Omental fat pad (tissue), 4 donors: Measurements from ENCODE around the gene ABCA6. TPM values are rescaled to one million over a fixed set of nuclear protein-coding genes. Genes with fewer than 3 reads are reported as not detected.

Source experiments
- ATAC-seq: fragments of 150-250 bp; one replicate; pipeline ENCODE4 v1.9.1; 2016; ENCODE audit warnings: mild to moderate bottlenecking, moderate library complexity; ENCODE audit not compliant: low FRiP score
- DNase-seq: peaks from one replicate; pipeline ENCODE4 v3.0.0-alpha.2; 2019; ENCODE audit warnings: low spot score
- total RNA-seq, 4 donors: library from RNA; depleted of rRNA; stranded (reverse); fragments of >200 nt; gene quantifications; one replicate each; pipeline ENCODE4 v1.1.0, GENCODE V29; 2016
- TF ChIP-seq, protein P1 (sequence below), 3 donors: fragments of 450-650 bp; IDR thresholded peaks; one replicate each; pipeline ENCODE4 v1.5.1; 2016 to 2017; ENCODE audit warnings: antibody characterized with exemption in 3 of 3, mild to moderate bottlenecking in 3 of 3, moderate library complexity in 2 of 3

ABCA6 gene
- total RNA-seq, 4 donors from 2014 or later: 50.2 to 311 (median 163) TPM

DNA sequence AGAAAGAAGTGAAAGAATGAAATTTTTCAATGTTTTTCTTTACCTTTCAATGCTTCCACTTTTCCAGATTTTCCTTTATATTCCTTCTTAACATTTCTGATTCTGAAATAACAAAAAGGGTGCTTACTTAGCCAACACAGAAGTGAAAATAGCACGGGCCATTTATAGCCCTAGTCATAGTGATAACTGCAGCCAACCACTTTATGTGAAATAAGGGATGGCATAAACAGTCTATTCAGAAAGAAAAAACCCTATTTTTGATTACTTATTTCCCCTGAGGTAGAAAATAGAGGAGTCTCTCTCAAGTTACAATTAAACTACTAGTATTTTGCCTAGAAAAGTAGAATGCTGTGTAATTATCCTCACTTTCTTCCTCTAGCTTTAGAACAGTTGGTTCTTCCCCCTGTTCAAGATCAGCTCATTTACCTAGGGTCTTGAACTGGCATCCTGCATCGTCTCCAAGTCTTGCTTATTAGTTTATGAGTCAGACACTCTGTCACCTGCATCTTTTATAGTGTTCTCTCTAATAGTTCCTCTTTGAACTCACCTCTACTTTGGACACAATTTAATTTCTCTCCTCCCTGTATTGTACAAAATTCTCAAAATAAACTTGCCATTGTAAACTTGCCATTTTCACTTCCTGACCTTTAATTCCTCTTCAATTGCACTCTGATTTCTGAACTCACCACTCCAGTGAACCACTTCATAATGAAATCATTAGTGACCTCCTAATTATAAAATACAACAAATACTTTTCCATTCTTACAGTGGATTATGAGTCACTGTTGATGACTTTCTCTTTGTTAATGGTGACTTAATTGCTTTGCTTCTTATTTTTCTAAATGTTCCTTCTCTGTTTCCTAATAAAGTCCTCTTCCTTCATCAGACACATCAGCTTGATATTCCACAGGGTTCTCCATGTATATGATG, 23.6 kb downstream of the ABCA6 start:
- TF ChIP-seq, protein P1, sequence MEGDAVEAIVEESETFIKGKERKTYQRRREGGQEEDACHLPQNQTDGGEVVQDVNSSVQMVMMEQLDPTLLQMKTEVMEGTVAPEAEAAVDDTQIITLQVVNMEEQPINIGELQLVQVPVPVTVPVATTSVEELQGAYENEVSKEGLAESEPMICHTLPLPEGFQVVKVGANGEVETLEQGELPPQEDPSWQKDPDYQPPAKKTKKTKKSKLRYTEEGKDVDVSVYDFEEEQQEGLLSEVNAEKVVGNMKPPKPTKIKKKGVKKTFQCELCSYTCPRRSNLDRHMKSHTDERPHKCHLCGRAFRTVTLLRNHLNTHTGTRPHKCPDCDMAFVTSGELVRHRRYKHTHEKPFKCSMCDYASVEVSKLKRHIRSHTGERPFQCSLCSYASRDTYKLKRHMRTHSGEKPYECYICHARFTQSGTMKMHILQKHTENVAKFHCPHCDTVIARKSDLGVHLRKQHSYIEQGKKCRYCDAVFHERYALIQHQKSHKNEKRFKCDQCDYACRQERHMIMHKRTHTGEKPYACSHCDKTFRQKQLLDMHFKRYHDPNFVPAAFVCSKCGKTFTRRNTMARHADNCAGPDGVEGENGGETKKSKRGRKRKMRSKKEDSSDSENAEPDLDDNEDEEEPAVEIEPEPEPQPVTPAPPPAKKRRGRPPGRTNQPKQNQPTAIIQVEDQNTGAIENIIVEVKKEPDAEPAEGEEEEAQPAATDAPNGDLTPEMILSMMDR (IDR thresholded peaks at IDR 0.05): no peak
- ATAC-seq: no peak
- DNase-seq: no peak

DNA sequence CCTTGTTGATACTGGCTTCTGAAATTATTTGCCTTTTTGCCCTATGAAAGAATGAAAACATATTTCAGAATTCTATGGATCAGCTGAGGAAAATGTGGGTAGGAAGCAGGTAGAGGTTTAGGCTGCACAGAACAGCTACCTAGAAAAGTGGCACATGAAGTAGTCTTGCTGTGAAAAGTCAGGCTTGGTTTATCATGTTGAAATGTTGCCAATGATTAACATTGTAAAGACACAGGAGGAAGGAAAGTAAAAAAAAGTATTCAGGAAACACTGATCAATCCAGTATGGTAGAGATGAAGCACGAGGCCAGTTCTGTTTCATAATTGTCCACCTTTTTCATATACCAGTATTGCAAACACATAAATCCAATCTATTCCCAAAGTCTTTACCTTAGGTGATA, 29.9 kb downstream of the ABCA6 start:
- ATAC-seq (no peak), DNase-seq (no peak)
- TF ChIP-seq, protein P1 (IDR thresholded peaks at IDR 0.05): no peak

DNA sequence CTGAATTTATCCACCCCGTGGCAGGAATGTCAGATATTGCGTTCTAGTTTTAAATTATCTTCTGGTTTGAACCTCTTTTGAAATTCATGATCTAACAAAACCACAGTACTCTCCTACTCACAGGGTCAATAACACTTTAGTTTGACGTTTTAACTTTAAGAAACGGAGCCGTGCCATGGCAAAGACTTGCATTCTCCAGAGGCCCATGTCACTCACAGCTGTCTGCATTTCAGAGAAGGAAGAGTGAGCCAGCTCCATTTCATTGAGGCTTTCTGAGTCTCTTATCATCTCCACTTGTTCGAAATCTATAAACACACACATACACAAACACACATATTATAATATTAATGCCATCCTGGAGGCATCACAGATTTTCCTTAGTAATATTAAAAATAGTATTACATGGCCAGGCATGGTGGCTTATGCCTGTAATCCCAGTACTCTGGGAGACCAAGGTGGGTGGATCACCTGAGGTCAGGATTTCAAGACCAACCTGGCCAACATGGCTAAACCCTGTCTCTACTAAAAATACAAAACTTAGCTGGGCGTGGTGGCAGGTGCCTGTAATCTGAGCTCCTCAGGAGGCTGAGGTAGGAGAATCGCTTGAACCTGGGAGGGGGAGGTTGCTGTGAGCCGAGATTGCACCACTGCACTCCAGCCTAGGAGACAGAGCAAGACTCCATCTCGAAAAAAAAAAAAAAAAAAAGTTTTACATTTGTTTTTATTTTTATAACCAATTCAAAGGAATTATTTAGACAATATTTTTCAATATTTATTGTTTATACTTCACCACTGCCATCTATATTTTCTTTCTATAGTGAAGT, 35.6 kb downstream of the ABCA6 start:
- no peak for ATAC-seq

DNA sequence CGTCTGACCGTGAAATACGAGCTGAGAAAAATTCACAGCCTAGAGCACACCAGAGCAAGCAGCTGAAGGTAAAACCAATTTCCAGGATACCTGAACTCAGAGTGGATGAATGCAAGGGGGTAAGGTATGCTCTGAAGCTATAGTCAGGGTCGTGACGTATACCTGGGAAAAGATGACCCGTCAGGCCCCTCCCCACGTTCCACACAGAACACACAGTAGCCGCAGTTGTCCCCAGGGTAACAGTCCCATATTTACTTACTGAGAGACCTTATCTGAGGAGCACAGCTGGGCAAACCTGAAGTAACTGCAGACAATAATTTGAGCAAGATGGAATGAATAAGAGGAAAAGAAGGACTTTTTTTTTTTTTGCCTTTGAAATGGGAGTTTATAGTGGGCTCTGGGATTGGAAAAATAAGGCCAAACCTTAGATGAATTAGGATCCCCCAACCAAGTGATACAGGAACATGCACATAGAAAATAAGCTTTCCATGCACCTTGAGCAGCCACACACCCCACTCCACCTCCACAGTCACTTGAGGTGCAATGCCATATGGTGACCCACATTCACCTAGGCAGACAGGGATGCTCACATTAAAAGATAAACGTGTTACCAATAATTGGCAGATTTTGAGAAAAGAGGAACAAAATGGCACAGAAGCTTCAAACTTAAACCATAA, 38.0 kb downstream of the ABCA6 start:
- TF ChIP-seq, protein P1 (IDR thresholded peaks at IDR 0.05): no peak
- ATAC-seq: no peak
- DNase-seq: no peak

More for the DNA sequence above, 35.6 kb downstream of the ABCA6 start:
- no peak for DNase-seq
- TF ChIP-seq, protein P1 (IDR thresholded peaks at IDR 0.05): no peak

DNA sequence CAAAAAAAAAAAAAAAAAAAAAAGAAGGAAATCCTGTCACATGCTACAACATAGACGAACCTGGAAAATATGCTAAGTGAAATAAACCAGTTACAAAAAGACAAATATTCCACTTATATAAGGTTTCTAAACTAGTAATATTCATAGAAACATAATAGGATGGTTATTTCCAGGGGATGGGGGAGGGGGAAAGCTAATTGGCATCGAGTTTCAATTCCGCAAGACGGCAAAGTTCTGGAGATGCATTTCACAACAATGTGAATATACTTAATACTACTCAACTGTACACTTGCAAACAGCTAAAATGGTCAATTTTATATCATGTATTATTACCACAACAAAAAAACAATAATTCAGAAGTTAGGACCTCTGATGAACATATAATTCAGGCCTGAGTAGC, 43.1 kb downstream of the ABCA6 start:
- TF ChIP-seq, protein P1 (IDR thresholded peaks at IDR 0.05): no peak
- DNase-seq: no peak
- no peak for ATAC-seq

DNA sequence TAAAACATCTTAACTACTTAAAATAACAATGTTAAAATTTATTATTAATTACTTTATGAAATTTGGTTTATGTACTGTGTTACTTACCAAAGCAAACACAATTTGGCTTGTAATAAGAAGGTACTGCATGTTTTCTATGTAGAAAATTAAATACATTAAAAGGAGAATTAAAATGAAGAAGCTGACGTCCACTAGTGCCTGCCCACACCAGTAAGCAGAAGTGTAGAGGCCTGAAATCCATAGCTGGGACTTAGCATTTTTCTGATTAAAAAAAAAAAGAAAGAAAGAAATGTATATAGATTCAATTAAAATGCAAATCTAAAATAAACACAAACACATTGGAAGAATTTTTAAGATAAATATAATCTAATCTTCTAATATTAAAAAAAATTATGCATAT, 45.2 kb downstream of the ABCA6 start:
- ATAC-seq (no peak), DNase-seq (no peak)
- TF ChIP-seq, protein P1 (IDR thresholded peaks at IDR 0.05): no peak
